HTR-8/SVneo (cell line): ENCODE results near the gene ACOT7.

Experiments used
- DNase-seq: peaks from one replicate; pipeline ENCODE4 v3.0.0; 2011; ENCODE audit warnings: low spot score, mixed read lengths; ENCODE audit not compliant: insufficient read length
- FAIRE-seq: peaks from 2 replicates; lab custom pipeline; 2011; peaks lifted over from hg19 to GRCh38; lab: Jason Lieb, UNC

Gene ACOT7

DNA sequence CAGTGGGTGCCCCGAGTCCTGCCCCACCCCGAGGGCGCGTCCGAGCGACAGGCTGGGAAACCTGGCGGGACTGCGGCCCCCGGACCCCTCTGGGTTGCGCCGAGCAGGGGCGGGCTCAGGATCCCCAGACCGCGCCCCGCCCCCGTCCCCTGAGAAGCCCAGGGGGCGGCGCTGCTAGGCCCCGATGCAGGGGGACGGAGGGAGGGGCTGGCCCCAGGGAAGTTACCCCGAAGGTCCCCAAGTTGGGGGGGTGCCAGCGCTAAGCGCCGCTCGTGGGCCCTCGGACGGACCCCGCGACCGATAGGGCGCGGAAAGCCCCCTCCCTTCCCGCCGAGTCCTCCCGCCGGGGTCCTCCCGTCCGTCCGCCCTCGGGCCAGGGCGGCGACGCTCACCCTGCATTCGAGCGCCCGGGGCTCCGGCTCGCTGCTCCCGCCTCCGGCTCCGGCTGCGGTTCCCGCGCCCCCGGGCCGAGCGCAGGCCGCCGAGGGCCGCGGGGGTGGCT is 133.1 kb downstream of the ACOT7 start:
- DNase-seq (peak; percentile 56), FAIRE-seq (no peak)

DNA sequence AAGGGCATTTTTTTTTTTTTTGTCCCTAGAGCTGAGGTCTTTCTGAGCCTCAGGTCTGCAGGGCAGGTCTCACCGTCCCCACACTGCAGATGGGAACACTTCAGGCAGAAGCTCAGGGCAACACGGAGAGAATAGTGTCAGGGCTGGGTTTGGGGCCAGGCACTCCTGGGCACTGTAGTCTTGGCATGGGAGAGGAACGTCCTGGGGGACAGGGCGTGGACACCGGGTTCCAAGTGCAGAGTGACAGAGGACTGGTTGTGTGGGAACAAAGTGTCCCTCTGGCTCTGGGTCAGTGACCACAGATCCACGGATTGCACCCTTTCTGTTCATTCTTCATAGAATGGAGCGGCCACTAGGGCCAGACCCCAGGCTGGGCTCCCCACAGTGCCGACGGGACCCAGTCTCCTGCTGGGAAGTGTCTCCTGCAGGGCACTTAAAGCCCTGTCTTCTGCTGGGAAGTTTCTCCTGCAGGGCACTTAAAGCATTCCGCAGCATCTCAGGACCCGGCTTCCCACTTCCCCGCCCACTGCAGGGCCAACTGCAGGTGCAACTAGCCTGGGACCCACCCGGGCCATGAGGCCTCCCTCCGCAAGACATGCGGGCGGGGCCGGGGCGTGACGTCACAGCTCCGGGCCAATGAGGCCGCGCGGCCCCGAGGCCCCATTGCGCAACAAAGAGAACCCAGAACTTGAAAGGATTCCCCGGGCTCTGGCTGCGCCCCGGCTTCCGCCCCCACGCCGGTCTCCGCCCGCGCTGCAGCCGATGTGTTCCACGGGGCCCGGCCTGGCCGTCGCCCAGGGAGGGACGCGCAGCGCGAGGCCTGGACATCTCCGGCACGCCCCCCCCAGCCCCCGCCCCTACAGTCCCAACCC is 133.8 kb downstream of the ACOT7 start:
- FAIRE-seq (peak; percentile 48), DNase-seq (peak; percentile 81)

DNA sequence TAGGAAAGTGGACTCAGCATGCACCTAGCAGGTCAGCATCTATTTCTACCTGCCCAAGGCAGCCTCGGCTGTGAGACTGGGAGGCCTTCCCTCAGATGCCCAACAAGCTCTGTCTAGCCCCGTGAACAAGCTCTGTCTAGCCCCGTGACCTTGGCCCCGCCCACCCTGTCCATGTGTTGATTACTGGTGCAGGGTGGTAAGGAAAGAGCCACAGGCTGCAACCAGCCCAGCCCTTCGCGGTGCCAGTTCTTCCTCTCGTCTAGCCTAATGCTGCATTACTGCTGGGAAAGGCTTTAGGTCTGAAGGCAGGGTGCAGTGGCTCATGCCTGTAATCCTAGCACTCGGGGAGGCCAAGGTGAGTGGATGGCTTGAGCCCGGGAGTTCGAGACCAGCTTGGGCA is 134.9 kb downstream of the ACOT7 start:
- no peak for DNase-seq
- FAIRE-seq = no peak

DNA sequence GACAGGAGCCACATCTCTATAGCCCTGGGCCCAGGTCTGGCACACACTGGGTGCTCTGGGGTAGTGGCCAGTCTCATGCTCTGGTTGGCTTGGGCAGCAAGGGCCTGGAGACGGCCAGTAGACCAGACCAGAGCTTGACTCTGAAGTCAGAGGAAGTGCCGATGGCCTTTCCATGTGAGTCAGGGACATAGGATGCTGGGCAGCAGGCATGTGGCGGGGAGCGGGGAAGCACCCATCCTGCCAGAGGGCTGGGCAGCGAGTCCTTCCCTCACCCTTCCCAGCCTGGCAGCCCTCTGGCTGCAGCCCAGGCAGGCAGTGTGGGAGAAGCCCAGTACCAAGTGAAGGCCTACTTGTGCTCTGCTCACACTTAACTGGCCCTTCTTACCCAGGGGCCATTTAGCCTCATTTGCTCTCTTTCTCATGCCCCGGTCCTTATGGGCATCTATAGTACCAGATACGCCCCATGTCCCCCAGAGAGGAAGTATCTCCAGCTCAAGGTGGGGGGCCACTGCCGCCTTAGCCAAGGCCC is 136.0 kb downstream of the ACOT7 start:
- DNase-seq (no peak), FAIRE-seq (no peak)

DNA sequence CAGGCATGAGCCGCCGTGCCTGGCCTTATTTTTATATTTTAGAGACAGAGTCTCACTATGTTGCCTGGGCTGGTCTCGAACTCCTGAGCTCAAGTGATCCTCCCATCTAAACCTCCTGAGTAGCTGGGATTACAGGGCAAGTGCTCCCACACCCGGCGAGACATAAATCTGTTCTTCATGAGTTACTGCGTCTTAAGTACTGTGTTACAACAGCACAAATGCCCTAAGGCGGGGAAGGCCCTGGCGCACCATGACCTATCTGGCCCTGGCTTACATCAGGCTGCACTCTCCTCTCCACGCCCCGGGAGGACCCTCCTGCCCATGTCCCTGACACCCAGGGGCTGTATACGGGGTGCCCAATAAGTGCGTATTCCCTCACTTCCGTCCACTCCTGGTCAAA is 136.9 kb downstream of the ACOT7 start:
- FAIRE-seq = no peak
- DNase-seq = no peak

DNA sequence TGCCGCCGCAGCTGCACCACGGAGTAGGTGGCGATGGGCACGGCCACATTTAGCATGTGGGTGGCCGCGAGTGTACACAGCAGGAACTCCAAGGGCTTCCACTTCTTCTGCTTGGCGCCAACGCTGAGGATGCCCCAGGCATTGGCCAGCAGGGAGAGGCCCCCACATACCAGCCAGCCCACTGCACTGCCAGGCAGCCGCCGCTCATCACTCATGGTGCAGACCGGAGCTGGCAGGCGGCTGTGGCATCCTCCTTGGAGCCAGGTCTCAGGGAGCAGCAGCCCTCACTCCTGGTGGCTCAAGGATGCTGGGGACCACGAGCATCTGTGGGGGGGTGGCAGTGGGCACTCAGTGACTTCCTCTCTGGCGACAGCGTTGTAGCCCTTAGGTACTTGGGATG is 138.9 kb downstream of the ACOT7 start:
- DNase-seq (no peak), FAIRE-seq (no peak)

DNA sequence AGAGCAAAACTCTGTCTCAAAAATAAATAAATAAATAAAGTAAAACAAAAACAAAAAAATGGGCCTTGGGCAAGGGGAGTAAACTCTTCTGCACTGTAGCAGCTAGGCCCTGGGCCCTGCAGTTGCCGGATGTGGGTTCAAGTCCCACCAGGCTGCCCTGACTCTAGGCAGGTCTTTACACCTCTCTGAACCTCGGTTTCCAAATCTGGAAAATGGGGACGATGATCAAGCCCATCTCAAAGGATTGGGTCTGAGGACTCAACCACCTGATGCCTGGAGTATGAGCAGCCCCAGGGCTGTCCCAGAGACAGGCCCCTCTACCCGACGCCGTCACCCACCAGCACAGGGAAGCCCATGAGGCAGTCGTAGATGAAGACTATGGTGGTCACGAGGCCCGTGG is 140.2 kb downstream of the ACOT7 start:
- no peak for FAIRE-seq

DNA sequence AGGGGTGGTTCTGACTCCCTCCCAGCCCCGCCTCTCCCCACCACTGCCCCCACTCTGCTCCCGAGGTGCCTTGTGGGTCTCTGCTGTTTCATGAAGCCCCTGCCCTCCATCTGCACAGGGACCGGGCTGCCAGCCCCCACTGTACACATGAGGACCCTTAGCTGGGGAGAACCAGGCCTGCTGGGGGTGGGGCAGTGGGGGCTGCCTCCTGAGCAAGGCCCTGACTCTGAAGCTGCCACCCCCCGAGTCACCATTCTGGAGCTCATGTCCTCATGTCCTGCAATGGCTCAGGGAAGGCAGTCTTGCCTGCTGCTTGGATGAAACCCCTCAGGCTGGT is 141.2 kb downstream of the ACOT7 start:
- FAIRE-seq = no peak

More for the DNA sequence above, 140.2 kb downstream of the ACOT7 start:
- no peak for DNase-seq

DNA sequence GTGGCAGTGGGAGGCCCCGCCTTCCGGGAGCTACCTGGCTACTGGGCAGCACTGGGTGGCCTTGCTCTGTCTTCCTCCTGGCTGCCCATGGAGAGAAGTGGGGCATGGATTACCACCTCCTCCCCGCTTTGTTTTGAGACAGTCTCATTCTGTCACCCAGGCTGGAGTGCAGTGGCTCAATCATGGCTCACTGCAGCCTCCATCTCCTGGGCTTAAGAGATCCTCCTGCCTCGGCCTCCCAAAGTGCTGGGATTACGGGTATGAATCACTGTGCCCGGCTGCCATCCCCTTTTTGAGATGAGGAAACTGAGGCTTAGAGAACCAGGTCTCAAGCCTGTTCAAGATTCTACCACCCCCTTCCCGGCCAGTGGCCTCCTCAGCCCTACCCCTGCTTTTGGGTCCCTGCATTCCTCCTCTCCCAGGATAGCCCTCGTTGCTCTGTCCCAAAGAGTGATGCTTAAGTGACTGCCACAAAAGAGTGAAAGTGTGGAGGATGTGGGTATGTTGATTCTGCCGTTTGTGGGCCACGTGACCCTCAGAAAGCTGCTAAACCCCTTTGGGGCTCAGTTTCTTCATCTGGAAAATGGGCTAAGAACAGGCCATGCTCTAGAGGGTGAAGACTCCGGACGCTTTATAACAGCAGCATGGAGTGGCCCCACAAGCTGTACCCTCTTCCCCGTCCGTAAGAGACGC is 141.7 kb downstream of the ACOT7 start:
- no peak for DNase-seq
- FAIRE-seq = no peak

More for the DNA sequence above, 141.2 kb downstream of the ACOT7 start:
- DNase-seq = no peak

DNA sequence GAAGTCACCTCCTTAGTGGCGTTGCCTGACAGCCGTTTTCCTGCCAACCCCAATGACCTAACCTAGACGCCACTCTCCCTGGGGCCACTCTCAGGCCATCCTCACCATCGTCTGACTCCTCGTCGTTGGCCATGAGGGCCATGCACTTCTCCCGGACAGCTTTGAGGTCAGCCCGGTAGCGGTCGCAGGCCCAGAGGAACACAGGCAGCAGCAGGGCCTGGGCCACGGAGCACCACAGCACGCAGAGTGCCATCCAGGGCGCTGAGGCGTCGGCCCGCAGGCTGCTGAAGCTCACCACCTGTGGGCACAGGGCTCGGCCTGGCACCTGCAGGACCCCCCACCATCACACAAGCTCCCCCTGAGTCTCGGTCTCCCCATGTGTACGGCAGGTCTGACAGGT is 142.3 kb downstream of the ACOT7 start:
- FAIRE-seq (no peak), DNase-seq (no peak)

DNA sequence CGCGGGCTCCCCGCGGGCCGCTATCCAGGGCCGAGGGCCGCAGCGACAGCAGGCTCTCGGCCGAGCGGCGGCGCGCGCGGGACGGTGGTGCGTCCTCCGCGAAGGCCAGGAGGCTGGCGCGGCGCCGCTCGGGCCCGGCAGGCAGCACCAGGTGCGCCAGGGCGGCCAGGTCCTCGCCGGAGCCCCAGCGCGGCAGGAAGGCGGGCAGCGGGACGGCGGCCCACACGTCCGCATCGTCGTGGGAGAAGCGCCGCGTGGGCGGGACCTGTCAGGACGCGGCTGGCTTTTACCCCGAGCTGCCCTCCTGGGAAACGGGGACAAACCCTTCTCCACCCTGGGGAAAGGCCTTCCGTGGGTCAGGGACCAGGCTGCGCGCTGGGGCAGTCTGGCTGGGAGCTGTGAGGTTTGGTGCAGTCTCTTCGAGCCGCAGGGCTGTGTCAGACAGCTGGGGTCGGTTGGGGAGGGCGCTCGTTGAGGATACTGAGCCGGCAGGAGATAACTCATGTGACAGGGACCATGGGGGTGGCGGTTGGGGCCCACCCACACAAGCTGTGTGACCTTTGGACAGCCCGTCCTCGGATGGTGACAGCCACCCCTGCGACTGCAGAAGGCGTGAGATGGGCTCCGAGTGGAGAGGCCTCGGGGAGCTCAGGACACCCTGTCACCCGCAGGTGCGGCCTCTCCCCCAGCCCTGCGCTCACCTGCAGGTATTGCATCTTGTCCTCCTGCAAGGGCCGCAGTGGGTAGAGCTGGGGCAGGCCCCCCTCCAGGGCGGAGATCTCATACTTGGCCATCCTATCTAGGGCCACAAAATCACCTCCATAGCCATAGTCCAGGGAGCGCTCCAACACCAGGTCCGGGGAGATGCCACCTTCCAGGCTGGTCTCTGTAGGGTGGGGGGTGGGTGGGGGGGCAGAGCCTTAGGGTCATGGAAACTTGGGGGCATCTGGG is 143.6 kb downstream of the ACOT7 start:
- no peak for FAIRE-seq
- DNase-seq = no peak

DNA sequence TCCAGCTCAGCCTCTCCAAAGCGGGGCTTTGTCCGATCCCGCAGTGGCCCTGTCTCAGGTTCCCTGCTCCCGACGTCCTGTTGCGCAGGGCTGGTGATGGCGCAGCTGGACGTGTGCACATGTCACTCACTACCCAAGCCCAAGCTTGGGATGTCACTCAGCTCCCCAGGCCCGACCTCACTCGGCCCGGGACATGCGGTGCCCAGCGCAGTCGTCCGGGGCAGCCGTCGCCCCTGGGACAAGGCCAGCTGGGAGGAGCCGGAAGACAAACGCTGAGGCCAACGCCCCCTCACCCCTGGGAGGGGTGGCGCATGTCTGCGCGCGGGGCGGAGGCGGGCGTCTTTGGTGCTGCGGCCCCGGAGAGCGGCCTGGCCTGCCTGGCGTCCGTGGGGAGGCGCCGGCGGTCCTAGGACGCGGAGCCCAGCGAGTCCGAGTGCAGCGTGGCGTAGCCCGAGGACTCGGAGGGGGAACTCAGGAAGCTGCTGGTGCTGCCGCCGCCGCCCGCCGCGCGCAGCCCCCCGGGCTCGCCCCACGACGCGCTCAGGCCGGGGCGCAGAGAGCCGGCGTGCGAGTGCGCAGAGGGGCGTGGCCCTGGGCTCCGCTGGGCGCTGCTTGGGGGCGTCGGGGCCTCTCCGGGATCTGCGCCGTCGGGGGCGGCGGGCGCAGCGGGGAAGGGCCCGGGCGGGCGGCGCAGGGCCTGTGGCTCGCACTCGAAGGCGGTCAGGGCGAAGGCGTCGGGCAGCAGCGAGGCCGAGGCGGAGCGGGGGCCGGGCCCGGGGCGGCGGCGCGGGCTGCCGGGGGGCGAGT is 144.4 kb downstream of the ACOT7 start:
- FAIRE-seq = no peak
- DNase-seq = no peak

DNA sequence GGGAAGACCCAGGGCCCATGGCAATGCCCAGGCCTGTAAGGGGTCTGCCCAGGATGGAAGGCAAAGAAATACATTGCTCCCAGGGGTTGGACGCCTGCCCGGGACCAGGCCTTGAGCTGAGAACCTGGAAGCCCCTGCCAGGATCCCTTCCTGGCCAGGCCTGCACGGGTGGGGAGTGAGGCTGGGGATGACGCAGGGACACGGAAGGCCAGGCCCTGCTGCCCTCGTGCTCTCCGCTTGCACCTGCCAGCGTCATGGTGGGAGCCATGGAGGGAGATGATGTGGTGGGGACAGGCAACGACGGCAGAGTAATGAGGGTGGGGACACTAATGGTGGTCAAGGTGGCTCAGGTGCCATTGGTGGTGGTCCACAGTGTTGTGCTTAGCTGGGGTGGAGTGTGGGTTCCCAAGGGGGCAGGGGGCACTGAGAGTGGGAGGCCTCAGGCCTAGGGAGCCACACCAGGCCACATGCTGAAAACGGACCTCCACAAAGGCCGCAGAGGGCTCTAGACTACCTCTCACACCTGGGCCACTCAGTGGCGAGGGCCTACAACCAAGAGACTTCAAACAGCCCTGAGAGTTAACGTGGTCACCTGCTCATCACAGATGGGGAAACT is 145.3 kb downstream of the ACOT7 start:
- no peak for FAIRE-seq
- no peak for DNase-seq

DNA sequence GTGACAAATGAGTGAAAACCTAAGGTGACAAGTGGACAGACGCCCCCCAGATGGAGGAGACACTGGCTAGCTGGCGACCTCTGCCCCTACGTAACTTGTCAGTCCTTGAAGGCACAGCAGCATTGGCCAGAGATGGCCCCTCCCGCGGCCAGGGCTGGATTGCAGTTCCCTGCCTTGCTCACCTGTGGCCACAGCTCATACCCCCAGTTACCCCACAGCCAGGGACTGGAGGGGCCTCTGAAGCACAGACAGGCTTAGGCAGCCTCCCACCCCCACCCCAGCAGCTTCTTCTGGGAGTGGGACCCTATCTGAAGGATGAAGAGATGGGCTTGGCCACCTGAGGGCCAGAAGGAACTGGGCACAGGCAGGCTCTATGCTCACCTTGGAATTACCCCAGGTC is 145.9 kb downstream of the ACOT7 start:
- no peak for FAIRE-seq
- no peak for DNase-seq

DNA sequence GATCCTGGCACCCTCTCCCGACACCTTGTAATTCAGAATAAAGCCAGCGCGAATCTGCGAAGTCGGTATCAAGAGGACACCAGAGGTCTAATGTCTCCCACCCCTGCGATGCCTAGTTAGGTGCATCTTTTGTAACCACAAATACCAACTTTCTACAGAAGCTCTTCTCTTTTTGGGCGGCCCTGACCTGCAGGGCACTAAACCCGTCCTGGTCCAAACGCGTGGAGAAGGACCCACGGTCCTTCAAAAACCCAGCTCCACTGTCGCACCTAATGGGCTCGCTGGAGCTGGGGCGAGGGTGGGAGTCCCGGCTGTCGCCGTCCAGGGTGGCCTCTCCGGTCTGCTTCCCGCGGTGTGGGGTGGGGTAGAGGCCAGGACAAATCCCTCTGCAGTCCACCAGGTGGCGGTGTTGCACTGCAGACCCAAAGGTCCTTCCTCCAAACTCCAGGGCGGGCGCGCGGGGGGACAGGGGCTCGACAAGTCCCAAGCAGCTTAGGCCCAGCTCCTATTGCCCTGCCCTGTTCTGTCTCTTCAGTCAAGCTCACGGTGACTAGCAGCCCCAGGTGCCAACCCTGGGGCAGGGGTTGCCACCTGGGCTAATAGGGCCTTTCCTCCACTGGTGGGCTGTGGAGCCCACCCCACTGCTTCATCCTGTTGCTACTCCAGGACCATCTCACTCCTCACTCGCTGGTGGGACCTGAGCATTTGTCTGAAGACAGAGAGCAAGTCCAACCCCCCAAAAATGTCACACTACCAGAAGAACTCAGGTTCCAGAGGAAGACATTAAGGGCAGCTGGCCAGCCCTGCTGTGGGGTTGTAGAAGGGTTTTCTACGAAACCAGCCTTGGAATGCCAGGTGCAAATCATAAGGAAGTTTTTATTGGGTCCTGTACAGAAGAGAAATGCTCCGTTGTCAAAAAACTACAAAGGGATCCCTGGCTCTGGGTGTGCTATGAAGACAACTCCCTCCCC is 146.8 kb downstream of the ACOT7 start:
- DNase-seq (peak; percentile 85), FAIRE-seq (no peak)

DNA sequence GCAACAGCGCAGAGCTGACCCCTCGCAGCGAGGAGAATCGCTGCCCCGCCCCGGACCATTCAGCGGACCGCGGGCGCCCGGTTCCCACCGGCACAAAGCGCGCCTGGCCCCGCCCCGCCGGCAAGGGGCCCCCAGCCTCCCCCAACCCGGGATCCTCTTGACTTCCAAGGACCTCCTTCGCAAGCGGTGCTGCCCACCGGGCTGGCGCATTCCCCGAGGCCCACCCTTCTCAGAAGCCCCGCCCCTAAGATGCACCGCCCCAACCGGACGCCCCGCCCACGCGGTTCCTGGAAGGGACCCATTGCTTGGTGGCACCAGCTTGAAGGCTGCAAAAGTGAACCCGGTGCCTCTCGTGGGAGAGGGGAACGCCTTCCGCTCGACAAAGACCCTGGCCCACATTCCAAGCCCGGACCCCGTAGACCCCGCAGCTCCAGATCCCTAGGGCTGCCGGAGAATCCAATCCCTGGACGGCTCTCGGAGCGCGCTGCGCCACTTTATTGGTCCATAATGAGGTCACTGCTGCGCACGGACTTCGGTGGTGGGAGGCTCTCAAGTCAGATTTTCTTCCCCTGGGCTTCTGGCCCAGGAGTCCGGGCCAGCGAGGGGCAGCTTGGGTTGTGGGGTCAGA is 147.6 kb downstream of the ACOT7 start:
- FAIRE-seq (no peak), DNase-seq (no peak)

DNA sequence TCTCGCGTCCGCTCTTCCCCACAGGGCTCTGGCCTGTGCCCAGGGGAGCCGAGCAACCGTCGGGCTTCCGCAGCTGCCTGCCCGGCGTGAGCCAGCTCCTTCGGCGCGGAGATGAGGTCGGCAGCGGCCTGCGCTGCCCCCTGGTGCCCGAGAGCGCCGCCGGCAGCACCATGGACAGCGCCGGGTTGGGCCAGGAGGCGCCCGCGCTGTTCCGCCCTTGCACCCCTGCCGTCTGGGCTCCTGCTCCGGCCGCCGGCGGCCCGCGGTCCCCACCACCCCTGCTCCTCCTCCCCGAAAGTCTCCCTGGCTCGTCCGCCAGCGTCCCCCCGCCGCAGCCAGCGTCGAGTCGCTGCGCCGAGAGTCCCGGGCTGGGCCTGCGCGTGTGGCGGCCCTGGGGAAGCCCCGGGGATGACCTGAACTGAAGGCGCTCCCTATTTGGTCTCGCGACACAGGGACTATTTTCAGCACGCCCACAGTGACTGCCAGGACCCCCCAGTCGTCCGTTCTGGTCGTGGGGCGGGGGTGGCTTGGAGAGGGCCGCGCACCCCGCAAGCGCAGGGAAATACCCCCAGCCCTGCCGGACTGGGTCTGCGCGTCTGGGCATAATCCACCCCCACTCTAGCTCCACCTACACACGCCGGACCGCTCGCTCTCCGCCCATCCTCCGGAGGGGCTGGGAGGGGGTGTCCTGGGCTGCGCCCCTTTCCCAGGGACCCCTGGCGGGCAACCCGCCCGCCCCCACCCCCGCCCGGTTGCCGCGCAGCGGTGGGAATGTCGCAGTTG is 148.3 kb downstream of the ACOT7 start:
- FAIRE-seq = peak; percentile 86
- peak; percentile 68 for DNase-seq
